BJ (cell line): ENCODE data around the gene TECPR2. TPM values are rescaled to one million over a fixed set of nuclear protein-coding genes. Genes with fewer than 3 reads are reported as not detected.

Source experiments
- CTCF ChIA-PET: fragments of 350-600 bp; formaldehyde crosslinking; extraction: SDS; loops from one replicate; lab custom pipeline; 2021; ENCODE audit warnings: antibody characterized with exemption, inconsistent platforms; lab: Yijun Ruan, JAX
- POLR2A ChIA-PET: fragments of 300-600 bp; sonication (Branson Sonifier 250); formaldehyde crosslinking; extraction: SDS; loops from one replicate; lab custom pipeline; 2021; ENCODE audit warnings: antibody characterized with exemption; lab: Charles Lee
- DNase-seq: peaks from one replicate; pipeline ENCODE4 v3.0.0-alpha.2; 2011; ENCODE audit warnings: low read depth
- H3K27me3 ChIP-seq: 2 replicates; pipeline ENCODE4 v1.6.0; 2011; ENCODE audit warnings: low read length; ENCODE audit not compliant: control insufficient read depth, insufficient read depth
- H3K36me3 ChIP-seq: 2 replicates; pipeline ENCODE4 v1.5.1; 2011; ENCODE audit warnings: low read length; ENCODE audit not compliant: control insufficient read depth, insufficient read depth
- H3K4me3 ChIP-seq: 2 replicates; pipeline ENCODE4 v1.5.1; 2011; ENCODE audit warnings: low read depth, mild to moderate bottlenecking, control low read depth, low read length
- CTCF ChIP-seq: IDR thresholded peaks from 2 replicates; pipeline ENCODE4 v1.5.1; 2011; ENCODE audit warnings: low read depth, mild to moderate bottlenecking, control low read depth, inconsistent platforms, low read length, moderate library complexity; ENCODE audit not compliant: insufficient read depth
- polyA plus RNA-seq: library from polyadenylated mRNA; depleted of rRNA; stranded (reverse); fragments of >200 nt; gene quantifications from 2 replicates; pipeline ENCODE4 v1.2.3, GENCODE V29; 2011

TECPR2 gene
- polyA plus RNA-seq, 1 experiment, result 11.7 TPM

DNA sequence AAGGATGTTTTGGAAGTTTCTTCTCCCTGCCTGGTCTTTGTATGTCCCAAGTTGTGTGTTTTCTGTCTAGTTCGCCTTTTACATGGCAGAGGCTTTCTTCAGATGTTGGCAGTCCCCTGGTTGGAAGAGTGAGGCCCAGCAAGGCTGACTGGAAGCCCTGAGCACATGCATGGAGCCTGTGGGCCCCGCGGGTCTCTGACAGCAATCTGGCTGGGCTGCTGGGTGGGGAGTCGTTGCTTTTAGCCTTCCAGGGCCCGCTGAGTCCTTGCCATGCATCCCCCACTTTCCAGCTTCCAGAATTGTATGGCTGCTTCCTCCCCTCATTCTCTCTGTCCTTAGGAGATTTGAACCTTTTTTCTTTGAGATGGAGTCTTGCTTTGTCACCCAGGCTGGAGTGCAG, 121.6 kb downstream of the TECPR2 start:
- no peak overlapping the region for H3K4me3 ChIP-seq
- ChIA-PET POLR2A (no interaction called here), CTCF (interaction anchor here (1.4 kb wide), 1 partner anchor 35 kb away, joined by 3 read pairs; no protein-coding TSS in a partner anchor)
- TF ChIP-seq CTCF, result no peak
- no peak for DNase-seq
- no peaks in the 10 kb centered on the region for H3K36me3 ChIP-seq
- H3K27me3 ChIP-seq, result no peaks in the 10 kb centered on the region

DNA sequence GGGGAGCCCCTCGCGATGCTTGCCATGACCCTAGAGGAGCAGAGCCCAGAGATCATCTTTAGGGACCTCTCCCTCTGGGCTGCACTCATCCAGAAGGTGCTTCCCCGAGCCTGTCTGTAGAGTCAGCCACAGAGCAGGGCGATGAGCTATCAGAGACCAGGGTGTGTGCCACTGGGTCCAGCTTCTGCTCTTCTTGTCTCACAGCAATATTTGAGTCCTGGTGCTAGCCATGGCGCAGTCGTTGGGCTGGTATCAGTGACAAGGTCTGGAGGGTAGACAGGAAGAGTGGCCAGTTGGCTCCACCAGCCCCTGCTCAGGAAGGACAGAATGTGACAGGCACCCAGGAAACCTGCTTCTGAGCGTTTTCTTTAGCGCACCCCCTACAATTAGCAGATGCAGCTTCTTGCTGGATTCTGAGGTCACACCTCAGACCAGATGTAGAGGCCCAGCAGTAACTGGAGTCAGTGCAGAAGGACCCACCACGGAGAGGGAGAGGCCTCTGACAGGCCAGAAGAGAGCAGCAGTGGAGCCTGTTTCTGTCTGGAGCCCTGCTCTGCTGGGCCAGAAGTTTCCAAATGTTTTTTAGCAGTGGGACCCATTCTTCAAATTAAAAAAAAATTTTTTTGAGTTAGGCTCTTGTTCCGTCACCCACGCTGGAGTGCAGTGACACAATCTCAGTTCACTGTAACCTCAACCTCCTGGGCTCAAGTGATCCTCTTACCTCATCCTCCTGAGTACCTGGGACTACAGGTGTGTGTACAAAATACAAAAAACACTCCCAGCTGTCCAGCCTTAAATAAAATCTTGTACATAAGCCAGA, 123.2 kb downstream of the TECPR2 start:
- H3K27me3 ChIP-seq, result no peaks in the 10 kb centered on the region
- H3K4me3 ChIP-seq, result no peak overlapping the region
- DNase-seq, result no peak
- H3K36me3 ChIP-seq, result no peaks in the 10 kb centered on the region
- POLR2A ChIA-PET, result no interaction called here
- no peak for TF ChIP-seq CTCF
- CTCF ChIA-PET, result interaction anchor here (1.0 to 1.4 kb wide), 3 partner anchors 14 to 37 kb away, joined by 3 to 4 read pairs (median 3); no protein-coding TSS in a partner anchor

GRCh38 chr14:102486513-102487203, 123.9 kb downstream of the TECPR2 start:
- POLR2A ChIA-PET, result no interaction called here
- Histone ChIP-seq H3K36me3 (no peaks in the 10 kb centered on the region), H3K27me3 (no peaks in the 10 kb centered on the region), H3K4me3 (no peak overlapping the region)
- CTCF ChIA-PET, result interaction anchor here (1.2 kb wide), 1 partner anchor 13 kb away, joined by 4 read pairs; no protein-coding TSS in a partner anchor
- no peak for DNase-seq
- TF ChIP-seq CTCF, result no peak

DNA sequence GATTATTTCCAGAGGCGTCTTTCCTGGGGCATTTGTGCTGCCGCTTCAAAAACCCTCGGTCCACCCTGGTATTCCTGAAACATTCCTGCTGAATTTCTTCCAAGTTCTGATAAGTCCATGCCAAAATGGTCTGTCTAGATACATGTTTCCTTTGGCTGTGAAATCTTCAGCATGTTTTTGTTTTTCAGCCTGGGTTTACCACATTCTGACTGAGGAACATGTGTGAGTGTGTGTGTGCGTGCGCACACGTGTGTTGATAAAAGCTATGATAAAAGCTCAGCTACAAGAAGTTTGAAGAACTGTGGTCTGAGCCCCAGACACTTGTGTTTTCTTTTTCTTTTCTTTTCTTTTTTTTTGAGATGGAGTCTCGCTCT, 124.5 kb downstream of the TECPR2 start:
- Histone ChIP-seq H3K27me3 (no peaks in the 10 kb centered on the region), H3K36me3 (no peaks in the 10 kb centered on the region), H3K4me3 (no peak overlapping the region)
- ChIA-PET POLR2A (no interaction called here), CTCF (interaction anchor here (1.2 kb wide), 1 partner anchor 12 kb away, joined by 4 read pairs; no protein-coding TSS in a partner anchor)
- no peak for DNase-seq
- no peak for TF ChIP-seq CTCF

GRCh38 chr14:102490456-102490855, 127.7 kb downstream of the TECPR2 start:
- no peaks in the 10 kb centered on the region for H3K27me3 ChIP-seq

More at GRCh38 chr14:102490456-102490855, 127.7 kb downstream of the TECPR2 start:
- DNase-seq, result no peak
- POLR2A ChIA-PET, result no interaction called here
- CTCF ChIA-PET, result interaction anchor here (0.6 to 1.0 kb wide), 3 partner anchors 10 to 121 kb away, joined by 3 read pairs; no protein-coding TSS in a partner anchor
- Histone ChIP-seq H3K36me3 (no peaks in the 10 kb centered on the region), H3K4me3 (no peak overlapping the region)
- TF ChIP-seq CTCF, result no peak
